Stimulated activated CD4-positive, alpha-beta T cell treated with anti-CD3 and anti-CD28 coated beads, Interleukin-2, amount 100 ng/mL, for 48 hours (primary cell): Measurements from ENCODE around the gene SDSL.

ENCODE experiments used
- DNase-seq, 2 donors: peaks; one replicate each; pipeline ENCODE4 v3.0.0-alpha.2; 2020

SDSL gene

GRCh38 chr12:113469949-113470743 is 48.0 kb downstream of the SDSL start:
- no peak for DNase-seq

DNA sequence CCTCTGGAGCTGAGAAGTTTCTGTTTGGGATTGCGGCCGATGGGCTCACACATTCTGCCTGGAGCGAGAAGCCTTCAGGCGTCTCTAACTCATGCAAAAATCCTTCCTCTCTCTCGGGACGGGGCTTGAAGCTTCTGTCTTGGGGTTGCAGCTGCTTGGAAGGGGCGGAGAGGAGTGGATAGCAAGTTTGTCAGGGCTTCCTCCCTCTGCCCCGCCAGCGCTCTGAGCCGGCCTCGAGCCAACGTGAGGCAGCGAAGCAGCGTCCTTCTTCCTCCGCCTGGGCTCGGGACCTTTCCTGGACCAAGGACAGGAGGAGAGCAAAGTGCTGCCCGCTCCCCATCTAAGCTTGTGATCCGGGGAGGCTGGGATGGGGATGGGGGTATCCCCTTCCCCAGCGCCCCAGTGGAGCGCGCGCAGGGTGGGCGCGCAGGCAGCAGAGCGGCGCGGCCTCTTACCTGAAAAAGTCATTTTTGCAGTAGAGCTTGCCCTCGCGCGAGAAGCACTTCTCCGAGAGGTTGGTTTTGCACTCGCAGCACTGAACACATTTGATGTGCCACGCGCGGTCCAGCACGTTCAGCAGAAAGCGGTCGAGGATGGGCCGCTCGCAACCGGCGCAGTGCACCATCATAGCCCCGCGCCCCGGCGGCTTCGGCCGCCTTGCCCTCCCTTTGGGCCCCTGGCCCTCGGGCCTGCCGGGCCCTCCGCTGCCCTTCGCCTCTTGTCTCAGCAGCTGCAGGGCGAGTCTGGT is 48.9 kb downstream of the SDSL start:
- DNase-seq, result no peak

GRCh38 chr12:113471619-113472171 is 49.5 kb downstream of the SDSL start, which contains the start of gene LHX5:
Gene LHX5, minus strand, starts transcription at chr12:113471871. Its CDS starts 373 bp downstream, at chr12:113471498.
- no peak for DNase-seq

- no peak for DNase-seq
Measured at GRCh38 chr12:113472191-113473121, 50.3 kb downstream of the SDSL start.

GRCh38 chr12:113473400-113473799 is 51.2 kb downstream of the SDSL start:
- DNase-seq, result no peak

GRCh38 chr12:113473942-113474341 is 51.8 kb downstream of the SDSL start:
- no peak for DNase-seq

DNA sequence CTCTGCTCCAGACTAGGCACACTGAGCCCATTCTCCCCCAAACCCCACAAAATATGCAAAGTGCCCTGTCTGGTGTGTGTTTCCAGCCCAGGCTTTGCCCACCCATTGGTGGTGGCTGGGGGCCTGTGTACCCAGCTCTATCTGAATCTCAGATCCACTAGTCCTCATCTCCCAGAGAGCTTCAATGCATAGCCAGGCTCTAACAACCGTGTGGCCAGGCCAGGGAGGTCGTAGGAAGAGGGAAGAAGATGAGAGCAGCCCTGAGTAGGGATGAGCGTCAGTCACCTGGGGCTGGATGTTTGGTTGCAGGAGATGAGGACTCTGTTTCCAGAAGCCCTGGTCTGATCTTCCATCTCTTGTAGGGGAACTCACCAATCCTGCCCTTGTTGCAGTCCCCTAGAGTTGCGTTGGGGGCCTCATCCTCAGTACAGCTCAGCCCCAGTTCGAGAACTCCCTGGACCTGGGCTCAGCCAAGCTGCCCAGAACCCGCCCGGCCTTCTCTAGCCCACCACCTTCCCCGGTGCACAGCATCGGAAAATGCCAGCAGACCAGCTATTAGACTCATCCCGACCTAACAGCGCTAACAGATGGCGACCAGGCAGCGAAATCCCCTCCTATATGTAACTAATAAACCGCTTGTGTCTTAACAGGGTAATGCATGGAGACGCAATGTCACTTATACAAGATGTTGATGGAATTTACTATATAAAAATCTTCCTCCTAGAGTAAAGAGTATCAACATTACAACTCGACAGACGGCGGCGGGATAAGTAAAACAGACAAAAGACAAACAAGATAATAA is 52.7 kb downstream of the SDSL start:
- DNase-seq, result no peak

GRCh38 chr12:113475451-113476175 is 53.4 kb downstream of the SDSL start:
- DNase-seq, result no peak

DNA sequence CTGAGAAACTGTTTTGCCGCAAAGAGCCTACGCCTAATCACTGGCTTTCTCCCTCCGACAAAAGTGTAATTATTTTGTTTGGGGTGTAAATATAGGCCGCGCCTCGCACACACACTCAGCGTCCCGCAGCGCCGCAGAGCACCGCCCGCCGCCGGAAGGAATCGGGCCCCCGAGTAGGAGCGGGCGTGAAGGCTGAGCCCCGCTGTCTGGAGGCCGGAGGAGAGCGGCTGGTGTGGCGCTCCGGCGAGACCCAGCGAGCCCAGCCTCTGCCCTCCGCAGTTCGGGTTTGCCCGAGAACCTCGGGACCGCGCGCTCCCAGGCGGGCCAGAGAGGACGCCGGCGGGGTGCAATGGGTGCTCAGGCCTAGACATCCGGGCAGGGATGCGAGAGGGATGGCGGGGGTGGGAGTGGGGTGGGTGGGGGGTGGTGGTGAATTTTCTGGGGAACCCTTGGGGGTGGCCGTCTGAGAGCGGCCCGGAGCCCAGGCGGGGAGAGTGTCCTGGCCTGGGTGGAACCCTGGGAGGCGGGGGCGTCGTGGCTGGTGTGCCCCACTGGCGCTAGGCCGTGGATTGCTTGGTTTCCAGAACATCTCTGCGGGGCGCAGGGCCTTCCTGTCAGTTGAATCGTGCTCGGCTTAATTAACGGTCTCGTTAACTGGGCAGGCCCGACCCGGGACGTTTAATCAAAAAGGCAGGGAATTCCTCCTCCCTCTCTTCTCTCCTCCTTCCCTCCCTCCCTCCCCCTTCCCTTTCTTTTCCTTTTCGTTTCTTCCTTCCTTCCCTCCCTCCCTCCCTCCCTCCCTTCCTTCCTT is 54.2 kb downstream of the SDSL start:
- no peak for DNase-seq

DNA sequence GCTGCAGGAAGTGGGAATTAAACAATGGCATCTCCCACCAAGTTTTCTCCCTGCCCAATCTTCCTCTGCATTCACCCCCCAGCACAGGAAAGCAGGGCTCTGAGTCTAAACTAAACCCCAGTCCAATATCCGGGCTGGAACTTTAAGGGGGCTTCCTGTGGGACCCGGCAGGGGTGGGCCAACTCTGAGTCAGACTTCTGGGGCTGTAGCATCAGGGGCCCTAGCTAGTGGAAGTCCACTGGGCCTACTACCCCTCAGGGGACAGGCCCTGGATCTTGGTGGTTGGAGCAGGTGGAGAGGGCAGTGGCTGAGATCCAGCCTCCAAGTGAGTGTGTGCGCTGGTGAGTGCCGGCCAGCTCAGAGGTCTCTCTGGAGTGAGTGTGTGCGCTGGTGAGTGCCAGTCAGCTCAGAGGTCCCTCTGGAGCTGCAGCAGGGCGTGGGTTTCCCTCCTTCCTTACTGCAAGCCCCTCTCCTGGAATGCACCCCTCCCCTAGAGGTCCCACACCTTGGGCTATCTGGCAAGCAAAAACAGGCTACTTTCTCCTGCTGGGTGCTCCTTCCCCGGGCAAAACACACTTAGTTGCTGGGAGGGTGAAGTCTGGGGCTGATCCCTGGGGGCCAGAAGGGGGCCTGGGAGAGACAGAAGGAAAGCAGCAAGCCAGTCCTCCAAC is 55.1 kb downstream of the SDSL start:
- DNase-seq, result no peak

GRCh38 chr12:113477842-113478215 is 55.6 kb downstream of the SDSL start:
- DNase-seq, result no peak

DNA sequence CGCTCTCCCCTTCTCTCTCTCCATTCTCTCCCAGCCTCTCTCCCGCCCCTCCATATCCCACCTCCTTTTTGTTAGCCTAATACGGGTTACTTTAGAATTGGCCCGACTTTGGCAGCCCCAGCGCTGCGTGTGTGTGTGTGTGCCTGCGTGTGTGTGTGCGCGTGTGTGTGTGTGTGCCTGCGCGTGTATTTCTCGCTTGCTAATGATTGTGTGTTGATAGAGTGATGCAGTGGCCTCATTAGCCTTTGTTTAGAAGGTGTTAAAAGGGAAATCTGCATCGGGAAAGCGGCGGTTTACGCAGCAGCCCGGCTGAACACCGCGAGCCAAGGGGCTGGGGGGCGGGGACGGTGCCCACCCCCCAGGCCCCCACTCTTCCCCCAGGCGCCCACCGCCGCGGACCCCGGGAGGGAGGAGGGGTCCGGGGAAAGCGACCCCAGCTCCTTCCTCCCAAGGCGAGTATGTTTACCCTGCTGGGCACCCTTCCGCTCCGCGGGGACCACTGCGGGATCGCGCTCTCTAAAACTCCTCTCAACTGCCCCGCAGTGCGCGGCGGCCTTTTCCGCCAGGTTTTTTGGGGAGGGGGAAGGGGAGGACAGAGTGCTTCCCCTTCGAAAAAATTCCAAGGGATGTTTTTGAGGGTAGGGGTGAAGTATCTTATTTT is 56.3 kb downstream of the SDSL start:
- DNase-seq, result no peak

GRCh38 chr12:113479216-113479589 is 57.0 kb downstream of the SDSL start:
- DNase-seq, result no peak

GRCh38 chr12:113479590-113480335 is 57.6 kb downstream of the SDSL start:
- DNase-seq, result peak; percentile 36 to 40

- DNase-seq, result no peak
Measured at GRCh38 chr12:113480336-113480971, 58.3 kb downstream of the SDSL start.

GRCh38 chr12:113482334-113482733 is 60.2 kb downstream of the SDSL start:
- no peak for DNase-seq

DNA sequence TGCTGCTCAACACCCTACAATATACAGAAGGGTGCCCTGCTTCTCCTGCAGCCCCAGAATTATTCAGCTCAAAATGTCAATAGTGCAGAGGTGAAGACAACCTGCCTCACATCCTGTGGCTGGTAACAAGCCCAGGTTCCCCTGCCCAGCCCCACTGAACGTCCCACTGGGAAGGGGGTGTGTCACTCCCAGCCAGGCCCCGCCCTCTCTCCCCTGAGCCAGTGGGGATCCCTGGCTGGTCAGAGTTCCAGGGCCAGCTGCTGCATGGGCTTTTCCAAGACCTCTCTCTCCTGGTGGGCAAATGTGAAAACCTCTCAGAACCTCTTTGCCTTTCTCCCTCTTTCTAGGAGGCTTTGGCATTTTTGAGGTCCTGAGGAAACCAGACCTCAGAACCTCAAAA is 63.1 kb downstream of the SDSL start:
- DNase-seq, result no peak

DNA sequence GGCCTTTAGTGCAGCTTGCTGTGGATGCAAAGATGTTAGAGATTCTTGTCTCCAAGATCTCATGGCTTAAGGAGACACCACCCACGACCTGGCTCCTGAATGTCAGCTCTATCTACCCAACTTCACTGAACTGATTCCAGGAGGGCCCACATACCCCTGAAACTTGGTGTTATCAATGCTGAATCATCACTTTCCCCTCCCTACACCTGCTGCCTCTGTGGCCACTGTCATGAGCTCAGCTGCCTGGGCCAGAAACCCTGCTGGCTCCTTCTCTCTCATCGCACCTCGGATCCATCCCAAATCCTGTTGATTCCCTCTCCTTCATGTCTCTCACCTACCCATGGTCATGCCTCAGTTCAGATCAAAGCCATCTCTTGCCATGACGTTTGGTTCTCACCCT is 64.5 kb downstream of the SDSL start:
- no peak for DNase-seq
